Memory B cell (primary cell): Measurements from ENCODE around the gene ZNF738.

ENCODE experiments used
- ATAC-seq: fragments of 150-1000 bp; cut with Tn5 transposase; 2 replicates; pipeline ENCODE4 v1.10.0; 2021; ENCODE audit warnings: low read depth, mild to moderate bottlenecking, moderate library complexity
- DNase-seq, 2 donors: peaks; one replicate each; pipeline ENCODE4 v3.0.0; 2022; ENCODE audit warnings: low spot score in 2 of 2
- H3K27ac Mint-ChIP-seq: one replicate; pipeline ENCODE4 v1.8.0; 2022; ENCODE audit warnings: mild to moderate bottlenecking, moderate library complexity, mixed read lengths
- H3K27me3 Mint-ChIP-seq: one replicate; pipeline ENCODE4 v1.8.0; 2022; ENCODE audit warnings: mixed read lengths
- H3K36me3 Mint-ChIP-seq: one replicate; pipeline ENCODE4 v1.8.0; 2022; ENCODE audit warnings: mild to moderate bottlenecking, mixed read lengths
- H3K4me1 Mint-ChIP-seq: one replicate; pipeline ENCODE4 v1.8.0; 2022; ENCODE audit warnings: mixed read lengths
- H3K4me3 Mint-ChIP-seq: one replicate; pipeline ENCODE4 v1.8.0; 2022; ENCODE audit warnings: mild to moderate bottlenecking, moderate library complexity, mixed read lengths
- H3K9me3 Mint-ChIP-seq: one replicate; pipeline ENCODE4 v1.8.0; 2022; ENCODE audit warnings: mixed read lengths

ZNF738 gene

GRCh38 chr19:21362291-21362690, 3.5 kb downstream of the ZNF738 start:
- peaks cover 3% of the 10 kb centered on the region for H3K9me3 Mint-ChIP-seq
- peaks cover 3% of the 10 kb centered on the region for H3K4me1 Mint-ChIP-seq
- no peaks in the 10 kb centered on the region for H3K27me3 Mint-ChIP-seq
- H3K4me3 Mint-ChIP-seq = no peak overlapping the region
- no peak overlapping the region for H3K27ac Mint-ChIP-seq
- no peak for DNase-seq
- ATAC-seq = no peak
- H3K36me3 Mint-ChIP-seq = peaks cover 29% of the 10 kb centered on the region

- ATAC-seq (no peak), DNase-seq (no peak)
- Mint-ChIP-seq H3K27ac (no peak overlapping the region), H3K4me3 (no peak overlapping the region), H3K4me1 (no peaks in the 10 kb centered on the region), H3K27me3 (no peaks in the 10 kb centered on the region), H3K9me3 (peaks cover 24% of the 10 kb centered on the region), H3K36me3 (peaks cover 42% of the 10 kb centered on the region)
Measured at GRCh38 chr19:21383980-21384582, 25.3 kb downstream of the ZNF738 start.

- Mint-ChIP-seq H3K36me3 (peaks cover 22% of the 10 kb centered on the region), H3K27me3 (no peaks in the 10 kb centered on the region), H3K4me3 (no peak overlapping the region), H3K9me3 (peaks cover 12% of the 10 kb centered on the region), H3K4me1 (peaks cover 8% of the 10 kb centered on the region), H3K27ac (no peak overlapping the region)
- ATAC-seq = no peak
- no peak for DNase-seq
Measured at GRCh38 chr19:21396121-21396520, 37.3 kb downstream of the ZNF738 start.

GRCh38 chr19:21396893-21397572, 38.2 kb downstream of the ZNF738 start, which contains the start of gene ZNF493:
Gene ZNF493 (plus strand): TSS chr19:21397133. CDS start chr19:21397238, 105 bp downstream.
- peak within 1 kb of the TSS; percentile 80 for H3K27ac Mint-ChIP-seq
- ATAC-seq (peak; percentile 99), DNase-seq (peak; percentile 81 to 86)
- H3K4me3 Mint-ChIP-seq = peak within 1 kb of the TSS; percentile 95
- no peaks in the 10 kb centered on the region for H3K27me3 Mint-ChIP-seq
- peaks cover 10% of the 10 kb centered on the region for H3K9me3 Mint-ChIP-seq
- H3K36me3 Mint-ChIP-seq = peaks cover 24% of the 10 kb centered on the region
- peaks cover 8% of the 10 kb centered on the region for H3K4me1 Mint-ChIP-seq

GRCh38 chr19:21398851-21399250, 40.1 kb downstream of the ZNF738 start:
- H3K4me1 Mint-ChIP-seq = peaks cover 11% of the 10 kb centered on the region
- H3K4me3 Mint-ChIP-seq = peak overlapping the region; percentile 28
- peaks cover 4% of the 10 kb centered on the region for H3K9me3 Mint-ChIP-seq
- ATAC-seq = no peak
- no peak for DNase-seq
- H3K36me3 Mint-ChIP-seq = peaks cover 39% of the 10 kb centered on the region
- no peak overlapping the region for H3K27ac Mint-ChIP-seq
- H3K27me3 Mint-ChIP-seq = no peaks in the 10 kb centered on the region

GRCh38 chr19:21402303-21402985, 43.6 kb downstream of the ZNF738 start:
- ATAC-seq (no peak), DNase-seq (no peak)
- Mint-ChIP-seq H3K4me3 (no peak overlapping the region), H3K36me3 (peaks cover 46% of the 10 kb centered on the region), H3K9me3 (peaks cover 4% of the 10 kb centered on the region), H3K27ac (no peak overlapping the region), H3K27me3 (no peaks in the 10 kb centered on the region), H3K4me1 (peaks cover 8% of the 10 kb centered on the region)

- Mint-ChIP-seq H3K27ac (no peak overlapping the region), H3K9me3 (peaks cover 7% of the 10 kb centered on the region), H3K4me1 (no peaks in the 10 kb centered on the region), H3K4me3 (no peak overlapping the region), H3K27me3 (no peaks in the 10 kb centered on the region), H3K36me3 (peaks cover 58% of the 10 kb centered on the region)
- DNase-seq (no peak), ATAC-seq (no peak)
Measured at GRCh38 chr19:21410166-21410565, 51.4 kb downstream of the ZNF738 start.

GRCh38 chr19:21422244-21422643, 63.4 kb downstream of the ZNF738 start:
- no peak overlapping the region for H3K4me3 Mint-ChIP-seq
- DNase-seq (no peak), ATAC-seq (no peak)
- H3K27me3 Mint-ChIP-seq = no peaks in the 10 kb centered on the region
- no peak overlapping the region for H3K27ac Mint-ChIP-seq
- peaks cover 44% of the 10 kb centered on the region for H3K36me3 Mint-ChIP-seq
- peaks cover 33% of the 10 kb centered on the region for H3K9me3 Mint-ChIP-seq
- H3K4me1 Mint-ChIP-seq = no peaks in the 10 kb centered on the region

- no peak overlapping the region for H3K4me3 Mint-ChIP-seq
- ATAC-seq (no peak), DNase-seq (no peak)
- H3K4me1 Mint-ChIP-seq = no peaks in the 10 kb centered on the region
- H3K27ac Mint-ChIP-seq = no peak overlapping the region
- H3K36me3 Mint-ChIP-seq = peaks cover 34% of the 10 kb centered on the region
- H3K9me3 Mint-ChIP-seq = peaks cover 28% of the 10 kb centered on the region
- no peaks in the 10 kb centered on the region for H3K27me3 Mint-ChIP-seq
Measured at GRCh38 chr19:21423057-21424041, 64.5 kb downstream of the ZNF738 start.
